Gastrocnemius medialis (tissue), 4 donors: ENCODE results near the gene ST6GALNAC3. TPM values are rescaled to one million over a fixed set of nuclear protein-coding genes. Genes with fewer than 3 reads are reported as not detected.

Experiments
- ATAC-seq, 2 donors: fragments of 150-250 bp; one replicate each; pipeline ENCODE4 v1.9.1; 2016
- DNase-seq, 2 donors: peaks; one replicate each; pipeline ENCODE4 v3.0.0-alpha.2; 2019
- H3K27ac ChIP-seq, 4 donors: fragments of 200-600 bp; sonication (generic); 1 replicate in 1 of 4; 2 replicates in 3 of 4; pipeline ENCODE4 v1.5.1; 2016 to 2018; ENCODE audit warnings: mild to moderate bottlenecking in 2 of 4, moderate library complexity in 1 of 4
- H3K27me3 ChIP-seq, 3 donors: fragments of 200-600 bp; sonication (generic) in 2 of 3; 1 replicate in 1 of 3; 2 replicates in 2 of 3; pipeline versions ENCODE4 v1.5.1 to v1.6.0; 2016 to 2019; ENCODE audit warnings: mild to moderate bottlenecking in 1 of 3, moderate library complexity in 1 of 3
- H3K36me3 ChIP-seq, 2 donors: fragments of 200-600 bp; sonication (generic) in 1 of 2; one replicate each; pipeline ENCODE4 v1.5.1; 2017 to 2018
- H3K4me1 ChIP-seq, 2 donors: fragments of 200-600 bp; sonication (generic) in 1 of 2; one replicate each; pipeline ENCODE4 v1.5.1; 2016 to 2017; ENCODE audit warnings: mild to moderate bottlenecking in 2 of 2
- H3K4me3 ChIP-seq, 4 donors: fragments of 200-600 bp; sonication (generic) in 3 of 4; 1 replicate in 1 of 4; 2 replicates in 3 of 4; pipeline ENCODE4 v1.5.1; 2016 to 2019; ENCODE audit warnings: mild to moderate bottlenecking in 2 of 4
- H3K9me3 ChIP-seq, 3 donors: fragments of 200-600 bp; sonication (generic) in 2 of 3; 1 replicate in 1 of 3; 2 replicates in 2 of 3; pipeline ENCODE4 v1.5.1; 2016 to 2019
- POLR2A ChIP-seq, 2 donors: fragments of 450-650 bp; IDR thresholded peaks; one replicate each; pipeline ENCODE4 v1.6.1; 2017; ENCODE audit warnings: antibody characterized with exemption in 2 of 2, mild to moderate bottlenecking in 2 of 2, moderate library complexity in 2 of 2
- in situ Hi-C, 4 donors: fragments of 200-750 bp; cut with MboI; loops; one replicate each; pipeline versions ENCODE4 v1.15.0 to v1.8.0; 2017; ENCODE audit warnings: low sequenced_read_pairs in 4 of 4
- intact Hi-C: fragments of 100-400 bp; cut with DNase I; formaldehyde crosslinking; loops from one replicate; pipeline ENCODE4 v1.15.1; 2023; ENCODE audit warnings: low total_unique reads
- total RNA-seq, 4 donors: library from RNA; depleted of rRNA; stranded (reverse); fragments of >200 nt; gene quantifications; one replicate each; pipeline versions ENCODE4 v1.1.0 to v1.2.3, GENCODE V29; 2016
- TF ChIP-seq, protein P1 (sequence below), 5 experiments: fragments of 450-650 bp in 3 of 5; fragments of 200-600 bp in 2 of 5; sonication (generic) in 2 of 5; IDR thresholded peaks in 4 of 5; conservative IDR thresholded peaks in 1 of 5; 1 replicate in 4 of 5; 2 replicates in 1 of 5; pipeline ENCODE4 v1.5.1; 2016 to 2019; ENCODE audit warnings: antibody characterized with exemption in 5 of 5, mild to moderate bottlenecking in 3 of 5, moderate library complexity in 3 of 5

The ST6GALNAC3 gene
- total RNA-seq, 4 donors from 2014 or later: 1.7 to 3.9 (median 2.8) TPM

- no peak overlapping the region for H3K27ac ChIP-seq
- no peaks in the 10 kb centered on the region for H3K36me3 ChIP-seq
- TF ChIP-seq, protein P1, sequence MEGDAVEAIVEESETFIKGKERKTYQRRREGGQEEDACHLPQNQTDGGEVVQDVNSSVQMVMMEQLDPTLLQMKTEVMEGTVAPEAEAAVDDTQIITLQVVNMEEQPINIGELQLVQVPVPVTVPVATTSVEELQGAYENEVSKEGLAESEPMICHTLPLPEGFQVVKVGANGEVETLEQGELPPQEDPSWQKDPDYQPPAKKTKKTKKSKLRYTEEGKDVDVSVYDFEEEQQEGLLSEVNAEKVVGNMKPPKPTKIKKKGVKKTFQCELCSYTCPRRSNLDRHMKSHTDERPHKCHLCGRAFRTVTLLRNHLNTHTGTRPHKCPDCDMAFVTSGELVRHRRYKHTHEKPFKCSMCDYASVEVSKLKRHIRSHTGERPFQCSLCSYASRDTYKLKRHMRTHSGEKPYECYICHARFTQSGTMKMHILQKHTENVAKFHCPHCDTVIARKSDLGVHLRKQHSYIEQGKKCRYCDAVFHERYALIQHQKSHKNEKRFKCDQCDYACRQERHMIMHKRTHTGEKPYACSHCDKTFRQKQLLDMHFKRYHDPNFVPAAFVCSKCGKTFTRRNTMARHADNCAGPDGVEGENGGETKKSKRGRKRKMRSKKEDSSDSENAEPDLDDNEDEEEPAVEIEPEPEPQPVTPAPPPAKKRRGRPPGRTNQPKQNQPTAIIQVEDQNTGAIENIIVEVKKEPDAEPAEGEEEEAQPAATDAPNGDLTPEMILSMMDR (IDR thresholded peaks at IDR 0.05 in 4 of 5, conservative IDR thresholded peaks at IDR 0.05 in 1 of 5): no peak
- no peak for TF ChIP-seq POLR2A (IDR thresholded peaks at IDR 0.05)
- in situ Hi-C loops (no loop called here), intact Hi-C loops (no loop called here)
- ATAC-seq (no peak), DNase-seq (no peak)
- H3K27me3 ChIP-seq: no peaks in the 10 kb centered on the region
- no peak overlapping the region for H3K4me3 ChIP-seq
- H3K9me3 ChIP-seq: no peaks in the 10 kb centered on the region
- no peaks in the 10 kb centered on the region for H3K4me1 ChIP-seq
Observed at GRCh38 chr1:76285578-76286135, 211.1 kb downstream of the ST6GALNAC3 start.

DNA sequence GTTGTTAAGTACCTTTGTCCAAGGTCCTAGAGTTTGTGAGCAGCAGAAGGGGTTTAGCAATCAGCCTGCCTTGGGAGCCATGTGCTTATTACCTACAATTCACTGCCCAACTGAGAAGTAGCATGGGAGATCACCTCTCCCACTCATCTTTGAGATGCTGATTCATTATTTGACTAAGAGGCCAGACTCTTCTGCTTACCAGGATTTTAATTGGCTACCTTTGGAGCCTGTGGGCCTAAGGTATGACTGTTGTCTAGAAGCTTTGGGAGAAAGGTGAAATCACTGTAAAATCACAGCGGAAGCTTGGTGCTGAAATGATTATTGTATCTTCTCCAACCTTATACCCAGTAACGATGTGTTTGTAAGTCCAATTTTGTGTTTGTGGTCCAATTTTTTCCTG is 213.4 kb downstream of the ST6GALNAC3 start:
- H3K4me1 ChIP-seq: no peaks in the 10 kb centered on the region
- no peak overlapping the region for H3K4me3 ChIP-seq
- H3K9me3 ChIP-seq: no peaks in the 10 kb centered on the region
- no peak overlapping the region for H3K27ac ChIP-seq
- H3K27me3 ChIP-seq: no peaks in the 10 kb centered on the region
- TF ChIP-seq, protein P1 (IDR thresholded peaks at IDR 0.05 in 4 of 5, conservative IDR thresholded peaks at IDR 0.05 in 1 of 5): no peak
- TF ChIP-seq POLR2A (IDR thresholded peaks at IDR 0.05): no peak
- H3K36me3 ChIP-seq: no peaks in the 10 kb centered on the region
- intact Hi-C loops (no loop called here), in situ Hi-C loops (no loop called here)
- no peak for ATAC-seq
- DNase-seq: no peak

- Histone ChIP-seq H3K9me3 (no peaks in the 10 kb centered on the region), H3K4me3 (no peak overlapping the region), H3K36me3 (no peaks in the 10 kb centered on the region), H3K27ac (no peak overlapping the region), H3K4me1 (no peaks in the 10 kb centered on the region), H3K27me3 (no peaks in the 10 kb centered on the region)
- no peak for ATAC-seq
- intact Hi-C loops (no loop called here), in situ Hi-C loops (no loop called here)
- no peak for DNase-seq
- TF ChIP-seq POLR2A (IDR thresholded peaks at IDR 0.05): no peak
- TF ChIP-seq, protein P1 (IDR thresholded peaks at IDR 0.05 in 4 of 5, conservative IDR thresholded peaks at IDR 0.05 in 1 of 5): no peak
Observed at GRCh38 chr1:76288758-76289483, 214.4 kb downstream of the ST6GALNAC3 start.

- no peaks in the 10 kb centered on the region for H3K4me1 ChIP-seq
- H3K27me3 ChIP-seq: no peaks in the 10 kb centered on the region
- H3K36me3 ChIP-seq: no peaks in the 10 kb centered on the region
- no peak for TF ChIP-seq POLR2A (IDR thresholded peaks at IDR 0.05)
- TF ChIP-seq, protein P1 (IDR thresholded peaks at IDR 0.05 in 4 of 5, conservative IDR thresholded peaks at IDR 0.05 in 1 of 5): no peak
- in situ Hi-C loops: no loop called here
- DNase-seq (no peak), ATAC-seq (no peak)
- intact Hi-C loops: no loop called here
- H3K27ac ChIP-seq: no peak overlapping the region
- no peaks in the 10 kb centered on the region for H3K9me3 ChIP-seq
- H3K4me3 ChIP-seq: no peak overlapping the region
Observed at GRCh38 chr1:76289692-76290091, 215.1 kb downstream of the ST6GALNAC3 start.
